GM13977 (cell line): ENCODE results near the gene DIP2A.

Experiments
- DNase-seq: peaks from one replicate; pipeline ENCODE4 v3.0.0; 2012; ENCODE audit warnings: low spot score
- CTCF ChIP-seq: IDR thresholded peaks from 2 replicates; pipeline ENCODE4 v1.5.1; 2012; ENCODE audit warnings: mild to moderate bottlenecking, control low read depth; ENCODE audit not compliant: insufficient read depth; ENCODE audit errors: extremely low read depth, missing control alignments
- in situ Hi-C: fragments of 300-500 bp; cut with MboI; formaldehyde crosslinking; loops from one replicate; pipeline ENCODE4 v1.12.0; 2022; ENCODE audit warnings: low sequenced_read_pairs, low pct_unique_long_range_greater_than_20kb, mixed read lengths, inconsistent platforms; ENCODE audit not compliant: unreplicated experiment

DIP2A gene

GRCh38 chr21:46585191-46585953 lies 126.7 kb downstream of the DIP2A start:
- in situ Hi-C loops: no loop called here
- TF ChIP-seq CTCF: no peak
- DNase-seq: no peak

- in situ Hi-C loops: no loop called here
- no peak for TF ChIP-seq CTCF
- DNase-seq: no peak
Measured at GRCh38 chr21:46594276-46594675, 135.6 kb downstream of the DIP2A start.

DNA sequence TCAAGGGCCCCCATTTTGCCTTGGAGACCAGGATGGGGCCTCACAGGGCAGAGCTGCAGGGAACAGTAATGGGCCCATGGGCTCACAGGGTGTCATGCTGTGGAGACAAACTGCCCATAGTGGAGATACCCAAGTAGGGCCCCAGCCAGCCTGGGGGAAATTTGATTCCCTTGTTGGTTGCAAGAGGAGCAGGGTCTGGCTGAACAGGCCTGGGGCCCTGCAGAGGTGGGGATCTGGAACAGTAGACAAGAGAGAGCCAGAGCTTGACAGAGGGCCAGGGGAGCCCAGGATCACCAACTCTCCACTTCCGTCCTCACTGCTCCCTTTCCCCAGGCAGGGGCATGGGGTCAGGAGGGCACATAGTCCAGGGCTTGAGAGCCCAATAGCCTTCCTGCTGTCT lies 137.5 kb downstream of the DIP2A start:
- DNase-seq: peak; percentile 9
- in situ Hi-C loops: no loop called here
- TF ChIP-seq CTCF: no peak

DNA sequence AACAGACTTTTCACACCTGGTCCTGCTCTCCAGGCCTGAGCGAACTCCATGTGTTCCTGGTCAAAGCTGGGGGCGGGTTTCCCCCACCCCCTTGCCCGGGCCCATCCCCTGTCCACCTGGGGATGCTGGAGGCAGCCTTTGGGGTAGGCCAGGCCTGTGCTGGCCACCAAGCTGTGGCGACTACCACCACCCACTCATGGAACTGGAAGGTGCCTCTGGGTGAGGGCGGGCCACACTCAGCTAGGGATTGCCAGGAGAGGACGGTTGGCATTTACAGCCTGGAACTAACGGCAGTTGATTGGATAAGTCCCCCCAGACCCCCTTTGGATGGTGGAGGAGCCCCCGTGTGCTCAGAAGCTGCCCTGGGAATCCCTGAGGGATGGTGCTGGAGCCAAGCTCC lies 138.3 kb downstream of the DIP2A start:
- in situ Hi-C loops: no loop called here
- TF ChIP-seq CTCF: no peak
- DNase-seq: peak; percentile 16

- in situ Hi-C loops: no loop called here
- TF ChIP-seq CTCF: no peak
- peak; percentile 15 for DNase-seq
Measured at GRCh38 chr21:46597896-46598343, 139.2 kb downstream of the DIP2A start.

DNA sequence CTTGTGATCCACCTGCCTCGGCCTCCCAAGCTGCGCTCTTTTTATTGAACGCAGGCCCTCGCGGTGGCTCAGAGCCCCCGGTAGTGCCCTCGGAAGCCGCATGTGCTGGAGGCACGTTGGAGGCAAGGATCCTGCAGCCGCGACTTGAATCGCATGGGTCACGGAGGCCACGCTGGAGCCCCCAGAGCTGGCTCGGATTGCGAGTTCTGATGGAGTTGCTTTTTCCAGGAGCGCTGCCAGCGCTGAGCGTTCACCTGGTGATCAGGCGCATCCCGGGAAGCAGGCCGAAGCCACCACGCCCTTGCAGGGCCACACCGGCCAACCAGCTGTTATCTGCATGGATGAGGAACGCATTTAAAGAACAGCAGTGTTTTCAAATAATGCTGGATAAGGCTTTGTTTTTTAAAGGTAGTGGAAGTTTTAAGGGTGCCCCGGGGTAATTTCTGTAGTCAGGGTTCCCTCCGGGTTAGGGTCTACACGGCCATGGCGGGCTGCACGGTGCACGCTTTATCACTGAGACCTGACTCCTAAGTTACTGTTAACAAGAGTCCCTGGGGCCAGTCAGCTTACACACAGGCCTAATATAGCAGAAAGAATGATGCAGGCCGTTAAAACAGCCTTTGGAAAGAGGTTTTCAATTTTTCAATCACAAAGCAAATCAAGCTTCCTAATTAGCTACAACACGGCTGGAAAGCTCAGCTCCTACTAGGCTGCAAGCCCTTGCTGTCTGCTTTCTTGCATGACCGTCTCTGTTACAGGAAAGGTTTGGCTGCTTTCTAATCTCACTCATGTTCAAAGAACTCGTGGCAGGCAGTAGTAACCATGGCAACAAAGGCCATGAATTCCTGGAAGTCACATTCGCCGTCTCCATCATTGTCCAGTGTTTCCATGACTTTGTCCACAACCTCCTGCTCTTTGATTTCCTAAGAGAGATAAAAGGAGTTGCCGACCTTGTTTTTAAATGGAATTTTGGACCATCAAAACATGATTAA lies 140.2 kb downstream of the DIP2A start:
- DNase-seq: peak; percentile 15
- TF ChIP-seq CTCF: no peak
- in situ Hi-C loops: no loop called here
